HG03095 (cell line): ENCODE measurements around the gene HSPBP1.

ENCODE experiments used
- ATAC-seq: cut with Tn5 transposase; IDR thresholded peaks from one replicate; pipeline ENCODE4 v1.9.1; 2021; ENCODE audit warnings: moderate library complexity; ENCODE audit not compliant: unreplicated experiment

The HSPBP1 gene

DNA sequence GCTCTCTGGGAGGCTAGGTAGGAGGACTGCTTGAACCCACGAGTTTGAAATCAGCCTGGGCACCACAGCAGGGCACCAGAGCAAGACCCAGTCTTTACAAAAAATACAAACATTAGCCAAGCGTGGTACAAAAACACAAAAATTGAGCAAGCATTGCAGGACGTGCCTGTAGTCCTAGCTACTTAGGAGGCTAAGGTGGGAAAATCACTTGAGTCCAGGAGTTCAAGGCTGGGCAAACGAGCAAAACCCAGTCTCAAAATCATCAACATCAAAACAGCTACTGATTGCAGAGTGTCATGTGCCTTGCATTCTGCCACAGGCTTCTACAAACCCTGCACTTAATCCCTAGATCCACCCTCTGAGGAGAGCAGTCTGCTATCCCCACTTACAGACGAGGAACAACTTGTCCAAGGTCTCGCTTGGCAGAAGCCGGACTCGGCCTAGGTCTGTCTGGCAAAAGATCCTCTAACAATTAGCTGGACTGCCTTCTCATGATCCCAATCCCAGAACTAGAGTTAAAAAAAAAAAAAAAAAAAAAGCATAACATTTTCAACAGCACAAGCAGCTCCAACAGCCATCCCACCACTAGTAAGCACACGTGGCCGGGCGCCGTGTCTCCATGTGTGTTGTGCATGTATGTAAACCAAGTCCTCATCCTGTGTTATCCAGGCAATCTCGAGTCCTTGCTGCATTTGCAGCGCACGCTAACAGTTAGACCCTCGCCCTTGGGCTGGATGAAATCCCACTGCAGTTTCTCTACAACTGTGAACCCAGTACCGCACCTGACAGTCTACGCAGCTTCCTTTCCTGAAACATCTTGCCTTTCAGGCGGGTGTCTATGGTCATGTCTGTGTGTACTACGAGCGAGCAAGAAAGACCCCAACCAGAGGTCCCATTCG, 23.1 kb downstream of the HSPBP1 start:
- no peak for ATAC-seq

DNA sequence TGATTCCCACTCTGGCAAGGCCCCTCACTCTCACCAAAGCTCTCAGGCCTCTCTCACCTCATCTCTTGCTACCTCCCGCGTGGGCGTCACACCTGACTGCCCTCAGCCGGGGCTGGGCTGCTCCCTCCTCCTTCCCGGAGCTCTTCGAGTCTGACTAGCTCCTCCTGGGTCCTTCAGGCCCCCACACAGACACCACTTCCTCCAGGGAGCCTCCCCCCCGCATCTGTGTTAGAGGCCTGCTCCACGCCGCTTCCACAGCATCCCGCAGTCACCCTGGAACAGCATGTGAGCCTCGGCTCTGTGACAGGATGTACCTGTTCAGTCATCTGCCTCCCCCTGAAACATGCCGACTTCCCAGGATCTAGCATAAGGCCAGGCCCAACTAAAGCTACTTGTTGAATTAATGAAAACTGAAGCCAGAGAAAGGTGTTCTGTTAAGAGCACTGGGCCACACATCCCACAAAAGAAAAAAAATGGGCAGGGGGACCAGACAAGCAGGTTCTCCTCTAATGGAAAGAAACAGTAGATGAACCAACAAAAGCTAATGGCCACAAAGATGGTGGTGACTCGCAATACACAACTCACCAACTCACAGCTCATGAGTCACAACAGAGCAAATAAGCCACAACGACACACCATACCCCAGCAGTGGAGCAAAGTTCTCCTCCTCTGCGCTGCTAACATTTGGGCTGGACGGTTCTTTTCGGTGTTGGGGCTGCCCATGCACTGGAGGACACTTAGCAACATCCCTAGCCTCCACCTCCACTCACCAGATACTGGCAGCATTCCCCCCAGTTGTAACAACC, 24.1 kb downstream of the HSPBP1 start:
- no peak for ATAC-seq

DNA sequence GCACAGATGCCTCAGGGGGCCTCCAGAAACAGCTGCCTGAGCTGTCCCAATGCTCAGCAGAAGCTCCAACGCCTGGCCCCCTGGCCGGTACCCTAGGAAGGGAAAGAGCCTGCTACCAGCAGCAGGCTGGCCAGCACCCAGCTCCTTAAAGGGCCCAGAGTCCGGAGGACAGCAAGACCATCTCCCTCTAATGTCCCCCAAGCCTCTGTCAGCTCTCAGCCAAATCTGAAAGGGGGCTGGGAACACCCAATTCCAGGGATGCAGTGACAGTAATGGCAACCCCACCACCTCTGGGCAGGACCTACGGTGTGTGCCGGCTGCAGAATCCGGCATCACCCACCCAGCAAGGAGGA, 25.3 kb downstream of the HSPBP1 start:
- ATAC-seq, result no peak

DNA sequence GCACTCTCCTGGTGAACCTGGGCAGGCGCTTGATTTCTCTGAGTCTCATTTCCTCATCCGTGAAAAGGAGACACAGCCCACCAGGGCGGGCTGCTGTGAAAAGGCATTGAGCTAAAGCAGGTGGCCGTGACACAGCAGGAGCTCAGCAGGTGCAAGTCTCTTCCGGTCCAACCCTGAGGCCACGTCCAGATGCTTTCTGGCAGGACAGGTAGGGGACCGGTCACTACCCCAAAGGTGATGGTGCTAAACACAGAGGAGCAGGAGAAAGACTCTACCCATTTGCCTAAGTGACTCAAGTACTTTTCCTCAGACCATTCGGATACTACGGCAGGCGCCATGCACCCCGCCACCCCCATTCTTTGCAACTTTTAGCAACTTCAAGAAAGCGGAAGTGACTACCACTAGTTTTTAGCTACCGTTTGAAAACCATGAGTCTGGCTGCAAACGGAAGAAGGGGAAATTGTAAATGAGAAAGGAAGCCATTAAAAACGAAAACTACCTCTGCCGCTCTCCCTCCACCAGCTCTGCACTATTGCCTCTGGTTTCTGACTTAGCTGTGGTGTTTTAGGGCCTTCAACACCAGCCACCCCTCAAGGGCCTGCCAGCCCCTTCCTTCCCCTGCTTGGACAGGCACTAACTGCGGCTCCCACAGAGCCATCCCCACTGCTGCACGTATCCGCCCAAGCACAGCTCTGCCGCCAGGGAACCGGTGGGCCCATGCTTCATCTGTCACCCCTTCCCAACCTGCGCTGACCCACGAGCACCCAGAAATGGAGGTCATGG, 25.9 kb downstream of the HSPBP1 start:
- peak; percentile 44 for ATAC-seq

- no peak for ATAC-seq
Observed at GRCh38 chr19:55252760-55253663, 26.9 kb downstream of the HSPBP1 start.

GRCh38 chr19:55251341-55252081, 28.4 kb downstream of the HSPBP1 start:
- no peak for ATAC-seq

DNA sequence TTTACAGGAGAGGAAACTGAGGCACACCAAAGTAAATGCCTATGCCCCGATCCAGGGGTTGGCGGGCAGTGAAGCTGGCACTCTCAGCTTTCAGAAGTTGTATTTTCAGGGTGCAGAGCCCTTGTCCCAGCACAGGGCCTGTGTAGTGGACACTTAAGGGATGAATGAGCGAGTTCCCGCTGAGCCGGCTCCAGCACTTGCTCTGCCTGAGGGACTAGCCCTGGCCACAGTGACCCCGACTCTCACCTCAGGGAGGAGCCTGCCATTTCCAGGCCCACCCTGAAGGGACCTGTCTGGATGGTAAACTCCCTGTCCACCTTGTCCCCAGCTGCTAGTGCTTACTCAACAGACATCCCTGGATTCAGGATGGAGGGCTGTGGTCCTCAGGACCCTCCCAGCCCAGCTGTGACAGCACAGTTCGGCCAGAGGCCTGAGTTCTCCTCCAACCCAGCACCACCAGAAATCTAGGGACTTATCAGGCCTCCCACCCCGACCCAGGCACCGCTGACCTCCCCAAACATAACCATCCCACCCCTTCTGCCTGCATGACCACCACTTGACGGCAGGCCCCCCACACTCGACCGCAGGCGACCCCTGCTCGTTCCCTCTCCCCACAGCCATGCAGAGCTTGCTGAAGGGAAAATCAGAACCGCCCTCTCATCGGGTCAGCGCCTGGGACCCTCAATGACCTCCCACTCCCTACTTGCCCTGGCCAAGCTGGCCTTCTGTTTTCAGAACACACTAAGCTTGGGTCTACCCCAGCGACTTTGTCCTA, 29.5 kb downstream of the HSPBP1 start:
- ATAC-seq, result no peak

GRCh38 chr19:55249841-55250240, 30.1 kb downstream of the HSPBP1 start:
- no peak for ATAC-seq

DNA sequence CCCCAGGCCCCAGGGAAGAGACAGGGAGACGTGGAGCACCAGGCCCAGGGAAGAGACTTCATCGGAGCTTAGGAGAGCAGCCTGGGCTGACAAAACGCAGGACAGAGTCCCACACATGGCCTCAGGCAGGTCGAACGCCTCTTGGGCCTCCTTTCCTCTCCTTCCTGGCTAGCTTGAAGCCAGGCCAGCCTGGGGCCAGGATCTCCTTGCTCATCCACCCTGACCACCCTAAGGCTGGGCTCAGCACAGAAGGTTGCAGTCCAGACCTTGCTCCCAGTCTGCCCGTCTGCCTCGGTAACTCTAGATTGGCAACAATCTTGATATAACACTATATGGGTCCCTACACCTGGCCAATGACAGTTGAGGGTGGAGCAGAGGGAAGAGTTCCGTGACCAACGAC, 31.2 kb downstream of the HSPBP1 start:
- ATAC-seq, result no peak

GRCh38 chr19:55248166-55248675, 31.7 kb downstream of the HSPBP1 start:
- ATAC-seq, result no peak

GRCh38 chr19:55247621-55248099, 32.2 kb downstream of the HSPBP1 start:
- ATAC-seq, result no peak

GRCh38 chr19:55246462-55247451, 33.2 kb downstream of the HSPBP1 start:
- ATAC-seq, result no peak

- ATAC-seq, result no peak
Observed at GRCh38 chr19:55245236-55245904, 34.5 kb downstream of the HSPBP1 start.

GRCh38 chr19:55244004-55244680, 35.8 kb downstream of the HSPBP1 start:
- ATAC-seq, result no peak

- no peak for ATAC-seq
Observed at GRCh38 chr19:55242517-55242916, 37.4 kb downstream of the HSPBP1 start.

DNA sequence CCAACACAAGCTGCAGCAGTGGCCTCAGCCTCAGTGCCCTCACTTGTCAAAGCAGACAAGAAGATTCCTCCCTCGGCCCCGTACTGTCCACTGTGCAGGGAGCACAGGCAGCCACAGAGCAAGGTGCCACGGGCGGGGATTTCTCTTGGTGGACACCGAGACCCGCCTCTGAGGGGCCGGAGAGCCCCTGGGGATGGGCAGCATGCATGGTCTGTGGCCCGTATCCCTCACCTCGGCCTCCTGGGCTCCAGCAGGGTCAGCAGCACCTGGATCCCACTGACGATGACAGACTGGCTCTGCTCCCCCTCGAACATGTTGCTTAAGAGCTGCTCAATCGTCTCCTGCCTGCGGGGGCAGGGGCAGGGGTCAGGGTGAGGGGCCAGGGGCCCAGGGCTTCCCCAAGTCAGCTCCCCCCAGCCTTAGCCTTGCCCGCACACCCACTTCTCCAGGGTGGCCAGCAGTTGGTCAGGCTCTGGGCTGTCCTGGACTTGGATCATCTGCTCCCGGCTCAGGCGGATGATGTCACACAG, 37.9 kb downstream of the HSPBP1 start:
- no peak for ATAC-seq
